HS-27A (cell line): ENCODE measurements around the gene CDH6.

Experiments used
- DNase-seq: peaks from one replicate; pipeline ENCODE4 v3.0.0-alpha.2; 2012; ENCODE audit warnings: low read depth, missing footprints

The CDH6 gene

GRCh38 chr5:31378136-31378535 lies 184.7 kb downstream of the CDH6 start:
- no peak for DNase-seq
